Measurements from ENCODE around the gene ENDOU. TPM values are rescaled to one million over a fixed set of nuclear protein-coding genes. Genes with fewer than 3 reads are reported as not detected.
A peak's percentile ranks its signal among the peaks of the same experiment; 100 is the strongest.

The ENDOU gene
- total RNA-seq, 1 experiment from 2014 or later = not detected

- no peak for DNase-seq (ENCODE audit: unreplicated experiment)
- BruUV-seq (replicated peaks) = no TSS peak
- intact Hi-C loops (cut with micrococcal nuclease) = loop anchor here (2.0 kb wide), 1 partner anchor 381 kb away; no protein-coding TSS in a partner anchor
These were observed 37.7 kb downstream of the ENDOU start for GRCh38 chr12:47687636-47688035.

GRCh38 chr12:47686645-47687240 is 38.5 kb downstream of the ENDOU start:
- ChIA-PET POLR2A (interaction anchor here (0.6 to 1.3 kb wide), 4 partner anchors 21 to 654 kb away, joined by 3 to 4 read pairs (median 4); no protein-coding TSS in a partner anchor), CTCF (interaction anchor here (0.5 to 4.0 kb wide), 23 partner anchors 10 to 1993 kb away, joined by 3 to 36 read pairs (median 4); partner anchors contain the start of gene PCED1B)
- Mint-ChIP-seq H3K27ac (ENCODE audit: low read depth, unreplicated experiment) (no peak overlapping the region), H3K4me1 (ENCODE audit: insufficient read depth, unreplicated experiment) (no peaks in the 10 kb centered on the region), H3K4me3 (ENCODE audit: unreplicated experiment) (no peak overlapping the region), H3K9me3 (ENCODE audit: unreplicated experiment) (no peaks in the 10 kb centered on the region), H3K27me3 (ENCODE audit: insufficient read depth, unreplicated experiment) (no peaks in the 10 kb centered on the region), H3K36me3 (ENCODE audit: insufficient read depth, unreplicated experiment) (peaks cover 16% of the 10 kb centered on the region)
- peak; percentile 44 for DNase-seq (ENCODE audit: unreplicated experiment)
- intact Hi-C loops (cut with micrococcal nuclease) = loop anchor here (1.0 to 2.0 kb wide), 6 partner anchors 35 to 654 kb away; partner anchors contain the start of genes AMIGO2 and PCED1B
- no TSS peak for BruUV-seq (replicated peaks)
- peak; percentile 52 for TF ChIP-seq CTCF (IDR thresholded peaks at IDR 0.05; ENCODE audit: unreplicated experiment)

More at GRCh38 chr12:47687636-47688035, 37.7 kb downstream of the ENDOU start:
- Mint-ChIP-seq H3K27me3 (ENCODE audit: insufficient read depth, unreplicated experiment) (no peaks in the 10 kb centered on the region), H3K9me3 (ENCODE audit: unreplicated experiment) (no peaks in the 10 kb centered on the region), H3K4me1 (ENCODE audit: insufficient read depth, unreplicated experiment) (no peaks in the 10 kb centered on the region), H3K27ac (ENCODE audit: low read depth, unreplicated experiment) (no peak overlapping the region), H3K4me3 (ENCODE audit: unreplicated experiment) (no peak overlapping the region), H3K36me3 (ENCODE audit: insufficient read depth, unreplicated experiment) (peaks cover 12% of the 10 kb centered on the region)
- CTCF ChIA-PET = interaction anchor here (0.6 to 4.0 kb wide), 10 partner anchors 9 to 1332 kb away, joined by 3 to 36 read pairs (median 3); no protein-coding TSS in a partner anchor
- TF ChIP-seq CTCF (IDR thresholded peaks at IDR 0.05; ENCODE audit: unreplicated experiment) = no peak
- POLR2A ChIA-PET = interaction anchor here (0.6 to 1.3 kb wide), 2 partner anchors 22 to 367 kb away, joined by 3 to 4 read pairs; no protein-coding TSS in a partner anchor

GRCh38 chr12:47679785-47680184 is 45.5 kb downstream of the ENDOU start:
- intact Hi-C loops (cut with micrococcal nuclease) = no loop called here
- BruUV-seq (replicated peaks) = no TSS peak

More at GRCh38 chr12:47679785-47680184, 45.5 kb downstream of the ENDOU start:
- Mint-ChIP-seq H3K4me3 (ENCODE audit: unreplicated experiment) (no peak overlapping the region), H3K9me3 (ENCODE audit: unreplicated experiment) (no peaks in the 10 kb centered on the region), H3K27ac (ENCODE audit: low read depth, unreplicated experiment) (no peak overlapping the region), H3K36me3 (ENCODE audit: insufficient read depth, unreplicated experiment) (peaks cover 21% of the 10 kb centered on the region), H3K27me3 (ENCODE audit: insufficient read depth, unreplicated experiment) (no peaks in the 10 kb centered on the region), H3K4me1 (ENCODE audit: insufficient read depth, unreplicated experiment) (no peaks in the 10 kb centered on the region)
- no peak for DNase-seq (ENCODE audit: unreplicated experiment)
- POLR2A ChIA-PET = no interaction called here
- CTCF ChIA-PET = interaction anchor here (0.6 to 0.9 kb wide), 3 partner anchors 28 to 532 kb away, joined by 3 to 7 read pairs (median 5); no protein-coding TSS in a partner anchor
- TF ChIP-seq CTCF (IDR thresholded peaks at IDR 0.05; ENCODE audit: unreplicated experiment) = no peak
